ENCODE data around the gene IRF2BP1.

IRF2BP1 gene

GRCh38 chr19:45927565-45928261, 41.8 kb upstream of the IRF2BP1 start:
- Histone ChIP-seq H3K4me3 (replicated peaks; ENCODE audit: insufficient read depth, low read length) (no peak overlapping the region), H3K27me3 (ENCODE audit: insufficient read depth, poor library complexity, severe bottlenecking) (no peaks in the 10 kb centered on the region), H3K27ac (replicated peaks) (no peak overlapping the region)
- TF ChIP-seq SPI1 (IDR thresholded peaks at IDR 0.05; ENCODE audit: borderline replicate concordance, low read depth) (no peak), POLR2AphosphoS5 (IDR thresholded peaks at IDR 0.05; ENCODE audit: low read depth) (0 out of 2 replicates have a peak, but pooled peaks have one; percentile 21), REST (IDR thresholded peaks at IDR 0.05; ENCODE audit: insufficient replicate concordance, low read depth) (no peak), GABPA (IDR thresholded peaks at IDR 0.05; ENCODE audit: low read depth) (no peak)
- peak; percentile 71 to 91 for DNase-seq (ENCODE audit: low read depth in 1 of 2, low spot score in 1 of 2)

- H3K27me3 ChIP-seq (ENCODE audit: insufficient read depth, poor library complexity, severe bottlenecking): no peaks in the 10 kb centered on the region
- no peak overlapping the region for H3K27ac ChIP-seq (replicated peaks)
- TF ChIP-seq REST (IDR thresholded peaks at IDR 0.05; ENCODE audit: insufficient replicate concordance, low read depth) (no peak), SPI1 (IDR thresholded peaks at IDR 0.05; ENCODE audit: borderline replicate concordance, low read depth) (no peak), CTCF (IDR thresholded peaks at IDR 0.05; ENCODE audit: insufficient read depth, low read length) (no peak)
- DNase-seq (ENCODE audit: low read depth in 1 of 2, low spot score in 1 of 2): no peak
- H3K4me3 ChIP-seq (replicated peaks; ENCODE audit: insufficient read depth, low read length): no peak overlapping the region
These were observed 39.0 kb upstream of the IRF2BP1 start for GRCh38 chr19:45924891-45925447.

GRCh38 chr19:45922281-45922680, 36.3 kb upstream of the IRF2BP1 start:
- TF ChIP-seq POLR2AphosphoS5 (IDR thresholded peaks at IDR 0.05; ENCODE audit: low read depth) (no peak), SPI1 (IDR thresholded peaks at IDR 0.05; ENCODE audit: borderline replicate concordance, low read depth) (no peak), REST (IDR thresholded peaks at IDR 0.05; ENCODE audit: insufficient replicate concordance, low read depth) (no peak), CTCF (IDR thresholded peaks at IDR 0.05; ENCODE audit: insufficient read depth, low read length) (no peak), GABPA (IDR thresholded peaks at IDR 0.05; ENCODE audit: low read depth) (no peak)
- Histone ChIP-seq H3K4me3 (replicated peaks; ENCODE audit: insufficient read depth, low read length) (no peak overlapping the region), H3K27ac (replicated peaks) (no peak overlapping the region), H3K27me3 (ENCODE audit: insufficient read depth, poor library complexity, severe bottlenecking) (no peaks in the 10 kb centered on the region)
- DNase-seq (ENCODE audit: low read depth in 1 of 2, low spot score in 1 of 2): no peak

All from HL-60 (cell line).